GM18499 (cell line): ENCODE data around the gene SHC4.

Experiments used
- ATAC-seq: cut with Tn5 transposase; IDR thresholded peaks from one replicate; pipeline ENCODE4 v1.9.1; 2021; ENCODE audit warnings: moderate number of reproducible peaks; ENCODE audit not compliant: insufficient read depth, unreplicated experiment

Gene SHC4

DNA sequence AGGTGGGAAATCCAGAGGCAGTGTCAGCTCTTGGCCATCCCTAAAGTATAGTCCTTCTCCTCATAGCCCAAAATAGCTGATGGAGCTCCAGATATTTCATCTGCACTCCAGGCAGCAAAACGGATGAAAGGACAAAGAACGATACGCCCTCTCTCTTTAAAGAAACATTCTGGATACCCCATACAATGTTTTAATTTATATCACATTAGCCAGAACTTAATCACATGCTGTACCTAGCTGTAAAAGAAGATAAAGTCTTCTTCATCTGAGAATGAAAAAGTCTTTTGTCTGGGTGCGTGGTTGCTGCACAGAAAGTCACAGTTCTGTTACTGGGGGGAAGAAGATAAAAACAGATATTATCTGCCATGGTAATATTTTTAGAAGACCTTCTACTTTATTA, 4.3 kb upstream of the SHC4 start:
- no peak for ATAC-seq

DNA sequence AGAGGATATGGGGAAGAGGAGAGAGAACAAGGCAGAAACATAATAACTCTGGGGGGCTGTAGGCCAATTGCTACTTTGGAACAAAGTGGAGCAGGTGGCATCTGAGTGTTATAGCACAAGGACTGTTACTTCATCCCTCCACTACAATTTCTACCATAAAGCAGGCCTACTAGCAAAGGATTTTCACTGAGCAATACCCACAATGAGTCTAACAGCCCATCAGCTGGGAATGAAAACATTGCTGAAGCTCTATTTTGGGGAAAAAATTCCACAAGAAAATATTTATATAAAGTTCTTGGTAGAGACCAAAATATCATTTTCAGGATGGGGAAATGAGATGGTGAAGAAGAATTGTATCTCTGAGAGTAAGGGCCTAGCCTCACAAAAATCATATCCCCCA, 3.6 kb upstream of the SHC4 start:
- ATAC-seq: no peak

DNA sequence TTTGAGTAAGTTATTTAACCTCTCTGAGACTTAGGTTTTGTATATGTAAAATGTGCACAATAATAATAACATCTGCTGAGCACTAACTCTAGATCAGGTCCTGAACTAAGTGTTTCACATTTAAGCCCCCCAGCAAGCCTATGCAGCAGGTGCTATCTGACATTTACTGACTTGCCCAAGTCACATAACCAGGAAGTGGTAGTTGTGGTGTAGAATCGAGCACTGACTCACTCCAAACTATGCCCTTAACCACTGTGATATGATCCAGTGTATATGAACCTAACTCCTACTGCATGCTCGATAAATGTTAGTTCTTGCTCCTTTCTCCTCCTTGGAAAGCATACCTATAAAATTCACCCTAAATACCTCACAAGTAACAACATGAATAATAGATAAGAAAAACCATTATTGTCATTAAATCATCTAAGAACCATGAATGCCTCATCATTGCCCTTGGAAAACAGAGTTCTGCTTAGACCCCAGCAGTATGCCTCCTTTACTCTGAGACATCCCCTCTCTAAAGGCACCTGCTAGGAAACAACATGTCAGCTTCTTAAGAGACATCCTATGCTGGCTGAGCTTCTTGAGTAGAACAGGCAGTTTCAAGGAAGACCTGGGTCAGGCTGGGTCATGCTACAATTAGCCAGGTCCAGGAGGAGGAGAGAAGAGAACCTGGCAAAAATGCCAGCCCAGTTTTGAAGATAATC, 3.0 kb upstream of the SHC4 start:
- ATAC-seq: peak; percentile 65

DNA sequence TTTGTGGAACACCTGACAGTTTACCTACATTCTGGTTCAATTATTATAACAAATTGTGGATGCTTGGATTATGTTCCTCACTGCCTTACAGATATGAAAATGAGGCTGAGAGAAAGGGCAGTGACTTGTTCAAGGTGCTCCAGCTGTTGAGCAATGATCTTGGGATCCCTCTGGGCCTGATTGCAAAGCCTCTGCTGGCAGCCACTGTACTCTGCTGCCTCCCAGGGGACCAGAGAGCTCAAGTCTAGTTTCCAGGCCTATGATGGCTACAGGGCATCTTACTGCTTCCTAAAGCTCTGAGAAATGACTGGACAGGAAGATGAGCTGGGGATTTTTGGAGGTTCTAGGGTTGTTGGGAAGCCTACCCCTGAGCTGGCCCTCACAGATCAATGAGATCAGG, 2.3 kb upstream of the SHC4 start:
- ATAC-seq: no peak

DNA sequence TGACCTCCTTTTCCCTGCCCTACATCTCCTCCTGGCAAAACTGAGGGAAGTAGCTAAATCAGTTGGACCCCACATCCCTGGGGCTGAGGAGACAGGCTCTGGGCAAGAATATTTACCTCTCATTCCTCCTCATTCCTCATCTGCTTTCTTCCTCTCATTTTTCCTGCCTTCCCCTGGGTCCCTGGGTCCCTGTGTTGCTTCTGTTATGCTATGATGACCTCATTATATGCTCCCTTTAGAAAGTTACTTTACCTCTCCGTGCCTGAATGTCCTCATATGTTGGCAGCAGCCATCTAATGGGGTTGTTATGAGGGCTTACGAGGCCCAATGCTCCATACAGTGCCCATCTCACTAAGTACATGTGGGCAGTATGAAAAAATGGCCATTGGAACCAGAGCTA, 1.2 kb upstream of the SHC4 start:
- no peak for ATAC-seq

DNA sequence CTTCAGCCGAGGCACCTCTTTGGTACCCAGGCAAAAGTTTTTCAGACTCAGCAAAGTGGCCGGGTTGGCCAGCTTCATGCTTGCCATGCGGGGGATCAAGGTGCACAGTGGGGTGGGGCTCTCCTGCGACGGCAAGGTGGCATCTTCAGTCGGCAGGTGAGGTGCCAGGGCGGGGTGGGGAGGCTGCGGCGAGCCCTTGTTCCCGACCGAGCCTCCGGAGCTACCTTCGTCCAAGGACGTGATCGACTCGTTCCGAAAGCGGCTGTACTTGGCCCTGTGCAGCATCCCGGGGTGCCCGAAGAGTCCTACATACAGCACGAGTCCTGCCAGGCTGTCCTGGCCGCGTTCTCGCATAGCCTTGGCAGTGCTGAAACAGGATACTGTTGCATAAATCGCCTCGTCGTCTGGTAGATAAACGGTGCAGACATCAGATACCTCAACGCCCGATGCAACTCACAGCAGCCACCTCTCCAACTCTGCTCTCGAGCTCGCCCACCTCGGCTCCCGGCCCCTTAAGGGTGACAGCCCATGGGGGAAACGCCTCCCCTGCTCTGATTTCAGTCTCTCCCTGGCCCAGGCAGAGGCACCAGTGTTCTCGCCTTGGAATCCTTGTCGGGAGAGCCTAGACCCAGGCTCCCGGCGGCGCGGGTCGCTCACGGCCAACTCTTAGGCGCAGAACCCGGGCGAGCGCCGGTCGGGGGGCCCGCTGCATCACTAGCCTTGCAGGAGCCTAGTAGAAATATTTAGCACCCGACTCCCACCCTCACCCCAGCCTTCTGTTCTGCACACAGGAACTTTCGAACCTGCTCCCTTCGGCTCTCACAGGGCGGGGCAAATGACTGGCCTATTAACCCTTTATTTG, 826 bp downstream of the SHC4 start:
- no peak for ATAC-seq

DNA sequence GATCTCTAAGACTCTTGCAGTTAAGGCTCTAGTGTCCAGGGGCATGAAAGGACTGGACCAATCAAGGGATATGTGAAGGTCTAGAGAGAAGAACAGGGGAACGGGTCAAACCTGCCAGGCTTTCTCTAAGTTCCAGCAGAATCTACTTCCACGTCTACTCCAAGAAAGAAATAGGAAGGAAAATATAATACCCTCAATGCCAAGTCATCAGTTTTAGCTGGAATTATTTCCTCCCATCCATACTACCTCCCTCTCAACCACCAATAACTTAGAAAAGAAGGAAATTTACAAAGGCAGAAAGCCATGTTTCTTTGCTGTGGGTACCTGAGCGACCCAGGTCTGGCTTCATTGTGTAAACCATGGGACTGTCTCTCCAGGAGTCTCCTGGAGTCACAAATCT, 7.8 kb downstream of the SHC4 start:
- ATAC-seq: no peak

DNA sequence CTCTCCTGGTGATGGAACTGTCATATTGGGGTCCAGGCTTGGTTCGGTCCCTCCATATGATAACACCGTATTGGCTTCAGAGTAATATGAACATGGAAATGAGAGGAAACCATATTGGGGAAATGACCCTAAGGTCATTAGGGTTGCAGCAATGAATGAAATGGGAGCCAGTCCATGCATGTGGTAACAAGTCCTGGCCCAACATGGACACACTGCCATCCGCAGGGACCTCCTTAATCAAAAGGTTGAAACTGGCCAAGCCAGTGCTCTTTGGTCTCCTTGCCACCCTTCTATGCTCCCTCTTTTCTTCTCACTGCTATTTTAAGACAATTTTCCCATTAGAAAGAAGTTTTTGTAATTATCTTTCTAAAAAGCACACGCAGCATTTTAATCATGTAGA, 8.3 kb downstream of the SHC4 start:
- ATAC-seq: no peak

DNA sequence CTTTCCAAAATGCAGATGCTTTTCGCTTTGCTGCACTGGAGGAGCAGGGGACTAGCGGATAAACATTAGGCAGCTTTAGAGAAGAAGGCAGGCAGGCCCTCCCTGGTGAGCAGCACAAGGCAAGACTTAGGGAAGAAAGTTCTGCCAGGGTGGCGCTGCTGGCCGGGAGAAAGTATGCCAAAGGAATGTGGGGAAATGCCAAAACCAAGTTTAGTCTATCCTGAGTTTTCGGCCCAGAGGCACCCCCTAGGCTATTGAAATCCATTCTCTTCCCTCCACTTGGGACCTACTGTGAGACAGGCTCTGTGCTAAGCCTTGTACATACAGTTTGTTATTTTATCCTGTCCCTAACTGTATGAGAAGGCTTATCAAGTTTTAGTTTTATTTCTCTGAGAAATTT, 9.2 kb downstream of the SHC4 start:
- no peak for ATAC-seq

DNA sequence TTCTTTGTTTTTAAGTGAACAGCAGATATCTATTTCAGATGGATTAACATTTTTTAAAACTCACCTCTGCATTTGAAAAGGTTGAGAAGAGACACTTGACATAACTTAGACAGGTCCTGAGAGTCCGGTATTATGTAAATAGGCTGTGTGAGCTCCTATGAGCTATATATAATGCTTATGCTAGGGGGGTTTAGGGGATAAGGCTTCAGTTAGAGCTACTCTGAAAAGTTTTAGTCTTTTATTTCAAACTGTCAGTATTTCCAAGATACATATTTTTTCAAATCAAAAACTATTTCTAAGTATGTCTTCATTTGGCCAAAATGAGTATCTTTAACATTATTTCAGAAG, 16.9 kb downstream of the SHC4 start:
- ATAC-seq: no peak

DNA sequence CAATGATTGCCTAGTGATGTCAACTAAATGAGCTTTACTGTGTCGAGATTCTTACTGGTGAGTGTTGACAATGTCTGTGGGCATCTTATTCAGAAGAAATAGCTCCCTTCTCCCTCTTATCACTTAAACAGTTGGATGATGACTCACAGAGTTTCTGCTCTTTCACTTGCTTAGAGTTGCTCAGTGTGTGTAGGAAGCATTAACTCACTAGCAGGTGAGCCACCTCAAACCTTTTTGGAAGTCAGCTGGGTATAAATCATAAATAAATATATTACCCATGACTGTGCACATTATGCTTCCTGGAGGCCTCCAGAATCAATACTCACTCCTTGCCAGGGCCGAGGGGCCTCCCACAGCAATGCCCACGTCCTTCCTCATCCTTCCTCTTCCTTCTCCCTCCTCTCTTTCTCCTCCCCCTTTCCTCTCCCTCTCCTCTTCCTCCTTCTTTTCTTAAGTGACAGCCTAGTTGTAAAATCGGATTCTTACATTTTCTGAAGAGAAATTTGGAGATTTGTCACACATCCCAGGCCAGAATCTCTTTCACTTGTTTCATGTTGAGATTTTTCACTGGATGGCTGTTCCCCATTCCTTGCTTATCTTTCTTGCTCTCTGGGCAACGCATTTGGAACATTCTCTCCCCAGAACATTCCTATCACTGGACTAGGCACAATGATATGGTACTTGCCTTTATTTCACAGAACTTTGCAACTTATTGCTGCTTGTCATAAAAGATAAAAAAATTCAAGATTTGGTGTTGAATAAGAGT, 17.5 kb downstream of the SHC4 start:
- ATAC-seq: no peak

DNA sequence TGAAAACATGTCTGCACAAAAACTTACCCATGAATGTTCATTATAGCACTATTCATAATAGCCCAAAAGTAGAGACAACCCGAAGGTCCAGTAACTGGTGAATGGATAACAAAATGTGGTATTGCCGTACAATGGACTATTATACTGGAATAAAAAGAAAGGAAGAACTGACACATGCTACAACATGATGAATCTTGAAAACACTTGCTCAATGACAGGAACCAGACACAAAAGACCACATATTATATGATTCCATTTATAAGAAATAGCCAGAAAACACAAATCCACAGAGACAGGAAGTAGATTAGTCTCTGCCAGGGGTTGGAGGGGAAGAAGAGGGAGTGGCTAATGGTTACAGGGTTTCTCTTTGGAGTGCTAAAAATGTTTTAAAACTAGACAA, 18.3 kb downstream of the SHC4 start:
- no peak for ATAC-seq

DNA sequence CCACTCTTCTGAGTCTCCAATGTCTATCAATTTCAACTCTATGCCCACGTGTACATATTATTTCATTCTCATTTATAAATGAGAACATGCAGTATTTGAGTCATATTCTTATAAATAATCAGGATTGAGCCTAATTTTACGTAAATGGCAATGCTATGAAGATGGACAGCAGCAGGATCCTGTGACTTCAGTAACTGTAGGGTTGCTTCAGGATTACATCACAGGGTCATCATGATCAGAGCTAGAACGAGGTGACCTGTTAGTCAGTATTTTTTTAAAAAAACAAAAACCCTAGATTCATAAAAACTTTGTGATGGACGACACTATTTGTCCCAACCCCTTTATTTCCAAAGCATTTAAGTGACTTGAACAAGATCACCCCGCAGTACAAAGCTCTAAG, 21.8 kb downstream of the SHC4 start:
- ATAC-seq: no peak

DNA sequence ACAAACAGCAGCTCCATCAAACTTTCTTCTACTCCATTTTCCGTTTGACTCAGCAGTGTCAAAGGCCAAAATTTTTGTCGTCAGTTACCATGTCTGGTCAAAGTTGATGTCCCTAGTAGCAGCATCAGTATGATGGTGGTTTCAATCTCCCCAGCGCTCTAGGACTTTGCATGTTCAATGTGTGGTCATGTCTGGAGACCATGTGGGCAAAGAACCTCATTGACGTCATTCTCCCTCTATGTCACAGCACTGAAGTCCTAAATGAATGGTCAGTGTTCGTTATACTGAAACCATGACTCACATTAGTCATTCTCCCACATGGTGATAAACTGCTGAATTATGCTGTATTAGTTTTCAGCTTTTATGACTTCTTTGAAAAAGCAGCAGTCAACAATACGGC, 23.2 kb downstream of the SHC4 start:
- ATAC-seq: peak; percentile 88

DNA sequence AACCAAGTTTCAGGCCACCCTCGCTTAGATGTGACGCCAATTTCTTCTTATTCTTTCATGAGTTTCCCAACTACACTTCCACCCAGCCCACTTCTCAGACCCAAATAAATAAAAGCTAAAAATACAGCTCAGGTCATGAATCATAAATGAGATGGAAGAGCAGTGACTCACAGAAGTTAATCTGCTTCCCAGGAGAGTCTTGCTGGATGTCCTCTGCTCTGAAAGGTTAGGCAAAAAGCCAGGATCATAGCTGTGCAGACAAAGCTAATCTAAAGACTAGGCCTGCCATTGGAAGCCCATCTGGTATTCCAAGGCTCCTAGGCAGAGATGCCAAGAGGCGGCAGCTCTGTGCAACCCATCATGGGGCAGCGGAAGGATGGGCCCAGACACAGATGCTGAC, 24.1 kb downstream of the SHC4 start:
- no peak for ATAC-seq

DNA sequence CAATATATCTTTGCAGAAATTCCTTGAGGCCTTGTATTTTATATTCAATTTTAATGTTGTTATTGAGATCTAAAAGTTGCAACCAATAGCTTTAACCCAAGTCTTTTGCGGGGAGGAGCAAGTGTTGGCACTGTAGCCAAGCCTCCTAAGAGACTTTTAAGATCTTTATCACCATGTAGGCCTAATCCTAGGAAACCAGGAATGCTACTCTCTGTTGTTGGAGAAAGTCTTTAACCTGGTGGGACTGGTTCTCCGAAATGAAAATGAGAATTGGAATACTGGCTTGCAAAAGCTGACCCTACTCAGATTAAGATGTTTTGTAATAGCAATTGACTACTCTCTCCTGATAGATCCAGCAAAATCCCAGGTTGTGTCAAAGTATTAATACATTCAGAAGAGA, 25.8 kb downstream of the SHC4 start:
- no peak for ATAC-seq

DNA sequence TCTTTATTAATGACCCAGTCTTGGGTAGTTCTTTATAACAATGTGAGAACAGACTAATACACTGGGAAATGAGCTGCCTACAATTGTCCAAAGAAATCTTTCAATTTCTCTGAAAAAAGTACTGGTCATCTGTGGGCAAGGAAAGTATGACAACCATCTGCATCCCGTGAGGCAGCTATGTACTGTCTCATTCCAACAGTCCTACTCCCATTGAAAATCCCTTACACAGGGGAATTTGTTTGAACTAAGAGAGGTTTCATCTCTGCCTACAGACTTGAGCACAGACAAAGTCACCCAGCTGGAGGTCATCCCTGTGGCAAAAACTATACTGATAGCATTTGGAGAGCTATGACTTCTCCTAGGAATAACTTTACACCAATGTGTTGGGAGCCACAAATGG, 27.1 kb downstream of the SHC4 start:
- no peak for ATAC-seq

DNA sequence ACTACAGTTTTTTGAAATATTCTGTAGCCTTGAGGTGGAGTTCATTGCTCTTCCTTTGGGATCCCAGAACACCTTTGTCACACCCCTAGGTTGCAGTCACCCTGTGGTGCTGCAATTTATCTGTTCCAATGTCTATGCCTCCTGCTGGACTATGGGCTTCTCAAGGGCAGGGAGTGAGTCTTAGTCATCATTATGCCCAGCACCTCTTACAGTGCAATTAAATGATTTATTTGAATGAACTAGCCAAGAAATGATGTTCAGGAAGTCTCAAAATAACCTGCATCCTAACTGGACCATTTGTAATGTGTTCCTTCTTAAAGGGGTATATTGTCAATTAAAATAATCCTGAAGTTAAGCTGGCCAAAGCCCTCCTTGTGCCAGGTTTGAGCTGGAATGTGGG, 28.5 kb downstream of the SHC4 start:
- no peak for ATAC-seq

DNA sequence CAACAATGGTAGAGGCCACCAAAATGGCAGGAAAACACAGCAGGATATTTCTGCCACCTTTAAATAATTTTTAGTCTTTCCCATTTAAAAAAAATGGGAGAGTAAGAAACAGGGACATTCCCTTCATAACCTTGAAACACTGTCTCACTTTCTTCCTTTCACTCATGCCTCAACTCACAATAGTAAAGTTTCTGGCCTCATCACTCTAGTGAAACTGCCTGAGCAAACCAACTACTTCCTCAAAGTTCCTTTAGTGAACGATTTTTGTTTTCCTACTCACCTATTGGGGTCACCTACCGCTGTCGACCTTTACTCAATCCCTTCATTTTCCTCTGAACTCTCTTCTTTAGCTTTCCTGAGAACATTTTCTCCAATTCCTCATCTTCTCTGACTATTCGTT, 33.0 kb downstream of the SHC4 start:
- ATAC-seq: no peak

DNA sequence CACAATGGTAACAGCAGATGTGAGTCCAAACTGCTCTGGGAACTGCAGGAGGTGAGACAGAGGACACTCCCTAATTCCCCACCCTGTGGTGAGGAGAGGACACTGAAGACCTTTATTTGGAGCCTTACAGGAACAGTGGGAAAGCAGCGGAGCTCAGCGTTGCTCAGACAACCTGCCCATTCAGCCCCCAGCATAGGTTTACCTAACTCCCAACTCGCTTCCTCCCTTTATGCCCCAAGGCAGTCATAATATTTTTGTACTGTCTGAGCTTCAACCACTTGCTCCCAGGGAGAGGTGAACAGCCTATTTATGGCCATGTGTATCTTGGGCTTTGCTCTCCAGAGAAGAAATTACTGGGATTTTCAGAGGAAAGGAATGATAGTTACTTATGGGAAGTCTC, 34.1 kb downstream of the SHC4 start:
- ATAC-seq: no peak

DNA sequence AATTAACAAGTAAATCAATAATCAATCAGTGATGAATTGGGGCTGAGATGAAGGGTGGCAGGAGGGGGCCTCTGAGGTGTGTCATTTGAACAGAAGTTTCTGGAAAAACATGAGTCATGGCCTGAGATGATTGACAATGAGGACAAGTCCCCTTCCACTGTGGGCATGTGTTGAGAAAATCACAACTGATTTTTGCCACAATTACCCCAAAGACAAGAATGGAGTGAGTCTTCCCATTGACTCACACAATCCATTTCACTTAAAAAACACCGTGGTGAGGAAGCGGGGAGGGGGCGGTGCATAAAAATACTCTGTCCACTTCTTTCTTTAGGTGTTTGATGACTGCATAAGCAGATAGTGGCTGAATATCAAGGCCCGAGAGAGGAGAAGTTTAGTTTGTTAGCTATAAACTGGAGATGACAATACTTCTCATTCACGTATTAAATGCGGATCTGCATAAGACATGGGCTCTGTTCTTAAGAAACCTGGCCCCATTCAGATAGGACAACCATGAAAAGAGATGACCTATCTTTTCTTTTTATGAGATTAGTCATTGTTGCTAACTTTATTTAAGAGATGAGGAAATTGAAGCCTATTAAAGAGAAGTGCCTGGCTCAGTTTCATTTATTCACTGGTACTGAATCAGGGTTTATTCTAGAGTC, 34.7 kb downstream of the SHC4 start:
- no peak for ATAC-seq
